ENCODE results near the gene PTPN9.

Gene PTPN9

DNA sequence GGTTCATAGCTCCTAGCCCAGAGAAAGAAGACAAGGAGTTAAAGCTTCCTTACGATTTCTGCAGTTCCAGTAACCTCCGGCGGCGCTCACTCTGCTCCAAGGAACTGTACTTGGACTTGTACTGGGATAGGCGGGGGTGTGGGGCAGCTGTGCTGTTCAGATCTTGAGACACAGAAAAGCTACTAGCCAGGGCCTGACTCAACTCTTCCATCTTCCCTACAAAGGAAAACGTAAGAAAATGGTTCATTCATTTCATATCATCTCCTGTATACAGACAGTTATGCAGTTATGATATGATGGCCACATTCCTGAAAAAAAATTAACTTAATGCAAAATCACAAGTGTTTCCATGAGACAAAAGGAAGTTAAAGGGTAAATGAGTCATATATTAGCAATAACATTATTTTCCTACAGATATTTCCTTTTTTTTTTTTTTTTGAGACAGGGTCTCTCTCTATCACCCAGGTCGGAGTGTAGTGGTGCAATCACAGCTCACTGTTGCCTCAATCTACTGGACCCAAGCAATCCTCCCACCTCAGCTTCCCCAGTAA is 41.8 kb upstream of the PTPN9 start:
- peaks cover 11% of the 10 kb centered on the region; the same call in 1 of the 2 replicates for H3F3A ChIP-seq (ENCODE audit: insufficient read depth)
- no peaks in the 10 kb centered on the region for H3K9me3 ChIP-seq (ENCODE audit: insufficient read depth, low read length)
- no peak overlapping the region for H3K4me2 ChIP-seq (ENCODE audit: low read depth, low read length, poor library complexity, severe bottlenecking)
- no peak overlapping the region for H2AFZ ChIP-seq (ENCODE audit: low read depth, low read length, severe bottlenecking)
- no peaks in the 10 kb centered on the region for H4K20me1 ChIP-seq (ENCODE audit: low read depth, low read length)
- peaks cover 11% of the 10 kb centered on the region; the same call in 1 of the 2 replicates for H3K36me3 ChIP-seq (ENCODE audit: low read length)
- H3K27ac ChIP-seq (ENCODE audit: low read depth, low read length): no peak overlapping the region
- no peak overlapping the region for H3K4me3 ChIP-seq (ENCODE audit: insufficient read depth, low read length, poor library complexity, severe bottlenecking)
- no peaks in the 10 kb centered on the region for H3K27me3 ChIP-seq (ENCODE audit: low read length)
- H3K9me2 ChIP-seq (replicated peaks; ENCODE audit: insufficient read depth, low read length): no peaks in the 10 kb centered on the region
- no peak for TF ChIP-seq EZH2phosphoT487 (conservative IDR thresholded peaks at IDR 0.05; ENCODE audit: low read length)
- TF ChIP-seq, protein P1, sequence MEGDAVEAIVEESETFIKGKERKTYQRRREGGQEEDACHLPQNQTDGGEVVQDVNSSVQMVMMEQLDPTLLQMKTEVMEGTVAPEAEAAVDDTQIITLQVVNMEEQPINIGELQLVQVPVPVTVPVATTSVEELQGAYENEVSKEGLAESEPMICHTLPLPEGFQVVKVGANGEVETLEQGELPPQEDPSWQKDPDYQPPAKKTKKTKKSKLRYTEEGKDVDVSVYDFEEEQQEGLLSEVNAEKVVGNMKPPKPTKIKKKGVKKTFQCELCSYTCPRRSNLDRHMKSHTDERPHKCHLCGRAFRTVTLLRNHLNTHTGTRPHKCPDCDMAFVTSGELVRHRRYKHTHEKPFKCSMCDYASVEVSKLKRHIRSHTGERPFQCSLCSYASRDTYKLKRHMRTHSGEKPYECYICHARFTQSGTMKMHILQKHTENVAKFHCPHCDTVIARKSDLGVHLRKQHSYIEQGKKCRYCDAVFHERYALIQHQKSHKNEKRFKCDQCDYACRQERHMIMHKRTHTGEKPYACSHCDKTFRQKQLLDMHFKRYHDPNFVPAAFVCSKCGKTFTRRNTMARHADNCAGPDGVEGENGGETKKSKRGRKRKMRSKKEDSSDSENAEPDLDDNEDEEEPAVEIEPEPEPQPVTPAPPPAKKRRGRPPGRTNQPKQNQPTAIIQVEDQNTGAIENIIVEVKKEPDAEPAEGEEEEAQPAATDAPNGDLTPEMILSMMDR (IDR thresholded peaks at IDR 0.05; ENCODE audit: insufficient read depth, low read length, poor library complexity, severe bottlenecking): no peak
- H3K9ac ChIP-seq (ENCODE audit: low read length): no peak overlapping the region
- H3K79me2 ChIP-seq (ENCODE audit: insufficient read depth, low read length): no peaks in the 10 kb centered on the region

DNA sequence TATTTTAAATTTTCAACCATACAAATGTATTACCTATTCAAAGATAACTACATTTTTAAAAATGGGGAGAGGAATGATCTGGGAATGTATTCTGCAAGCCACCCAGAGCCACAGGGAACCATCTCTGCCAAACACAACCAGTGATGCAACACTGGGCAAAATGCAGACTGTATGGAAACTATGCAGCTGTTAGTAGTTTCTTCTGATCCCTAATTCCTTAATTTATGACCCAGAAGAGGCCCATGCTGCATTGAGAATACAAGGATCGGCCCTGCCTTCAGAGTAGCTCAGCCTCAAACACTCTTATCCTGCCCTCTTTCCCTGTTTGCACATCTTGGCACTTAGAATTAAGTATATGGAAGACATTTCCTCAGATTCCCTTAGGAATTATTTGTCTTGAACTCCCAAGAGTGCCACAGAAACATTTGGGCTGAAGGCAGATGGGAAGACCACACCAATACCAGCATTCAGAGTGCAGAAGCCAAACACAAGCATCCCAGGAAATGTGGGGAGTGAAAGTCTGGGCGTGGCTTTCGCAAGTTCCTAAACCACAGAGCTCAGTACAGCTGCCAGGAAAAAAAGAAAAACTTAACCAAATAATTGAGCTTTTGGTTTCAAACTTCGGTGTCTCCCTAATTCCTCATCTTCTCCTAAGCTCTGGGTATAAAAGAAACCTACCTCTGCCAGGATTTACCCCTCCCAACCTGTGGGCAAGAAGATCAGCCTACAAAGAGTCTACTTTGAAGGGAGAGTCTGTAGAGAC is 41.1 kb upstream of the PTPN9 start:
- Histone ChIP-seq H2AFZ (ENCODE audit: low read depth, low read length, severe bottlenecking) (no peak overlapping the region), H3K4me3 (ENCODE audit: insufficient read depth, low read length, poor library complexity, severe bottlenecking) (no peak overlapping the region), H3K27ac (ENCODE audit: low read depth, low read length) (no peak overlapping the region)

DNA sequence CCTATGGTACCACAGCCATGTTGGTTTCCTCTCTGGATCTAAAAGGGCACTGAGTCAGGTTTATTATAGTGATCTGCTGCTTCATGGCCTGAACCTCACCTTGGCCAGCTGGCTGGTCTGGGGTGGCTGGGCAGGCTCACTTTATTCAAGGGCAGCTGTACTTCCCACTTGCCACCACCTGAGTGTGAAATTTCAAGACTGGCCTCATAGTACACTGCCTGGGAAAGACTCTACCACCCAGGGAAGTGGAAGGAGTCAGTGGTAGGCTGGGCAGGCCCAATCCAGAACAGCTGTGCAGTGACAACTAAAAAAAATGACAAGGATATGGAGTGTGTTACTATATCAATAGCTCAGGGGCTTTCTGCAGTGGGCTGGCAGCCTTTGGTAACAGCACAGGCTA is 37.7 kb upstream of the PTPN9 start:
- no peak overlapping the region for H2AFZ ChIP-seq (ENCODE audit: low read depth, low read length, severe bottlenecking)
- no peak overlapping the region for H3K4me2 ChIP-seq (ENCODE audit: low read depth, low read length, poor library complexity, severe bottlenecking)
- no peak for TF ChIP-seq EZH2phosphoT487 (conservative IDR thresholded peaks at IDR 0.05; ENCODE audit: low read length)
- TF ChIP-seq, protein P1 (IDR thresholded peaks at IDR 0.05; ENCODE audit: insufficient read depth, low read length, poor library complexity, severe bottlenecking): no peak
- no peaks in the 10 kb centered on the region for H3K27me3 ChIP-seq (ENCODE audit: low read length)
- no peaks in the 10 kb centered on the region for H4K20me1 ChIP-seq (ENCODE audit: low read depth, low read length)
- H3K9me3 ChIP-seq (ENCODE audit: insufficient read depth, low read length): no peaks in the 10 kb centered on the region
- H3K27ac ChIP-seq (ENCODE audit: low read depth, low read length): no peak overlapping the region
- no peaks in the 10 kb centered on the region for H3F3A ChIP-seq (ENCODE audit: insufficient read depth)
- no peak overlapping the region for H3K4me3 ChIP-seq (ENCODE audit: insufficient read depth, low read length, poor library complexity, severe bottlenecking)
- no peaks in the 10 kb centered on the region for H3K9me2 ChIP-seq (replicated peaks; ENCODE audit: insufficient read depth, low read length)
- H3K36me3 ChIP-seq (ENCODE audit: low read length): peaks cover 18% of the 10 kb centered on the region
- H3K9ac ChIP-seq (ENCODE audit: low read length): no peak overlapping the region
- no peaks in the 10 kb centered on the region for H3K79me2 ChIP-seq (ENCODE audit: insufficient read depth, low read length)

More for the DNA sequence above, 41.1 kb upstream of the PTPN9 start:
- Histone ChIP-seq H3K9me2 (replicated peaks; ENCODE audit: insufficient read depth, low read length) (no peaks in the 10 kb centered on the region), H4K20me1 (ENCODE audit: low read depth, low read length) (no peaks in the 10 kb centered on the region), H3K9me3 (ENCODE audit: insufficient read depth, low read length) (no peaks in the 10 kb centered on the region), H3K27me3 (ENCODE audit: low read length) (no peaks in the 10 kb centered on the region), H3K9ac (ENCODE audit: low read length) (no peak overlapping the region), H3K36me3 (ENCODE audit: low read length) (peaks cover 11% of the 10 kb centered on the region; the same call in 1 of the 2 replicates), H3K79me2 (ENCODE audit: insufficient read depth, low read length) (no peaks in the 10 kb centered on the region), H3K4me2 (ENCODE audit: low read depth, low read length, poor library complexity, severe bottlenecking) (no peak overlapping the region), H3F3A (ENCODE audit: insufficient read depth) (peaks cover 11% of the 10 kb centered on the region; the same call in 1 of the 2 replicates)
- TF ChIP-seq EZH2phosphoT487 (conservative IDR thresholded peaks at IDR 0.05; ENCODE audit: low read length): no peak
- TF ChIP-seq, protein P1 (IDR thresholded peaks at IDR 0.05; ENCODE audit: insufficient read depth, low read length, poor library complexity, severe bottlenecking): no peak

All from SU-DHL-6 (cell line).